Measurements from ENCODE around the gene OCEL1.

GRCh38 chr19:17246681-17247425 lies 20.8 kb downstream of the OCEL1 start:
- TF ChIP-seq POLR2A (IDR thresholded peaks at IDR 0.05) = no peak
- TF ChIP-seq, protein P1, sequence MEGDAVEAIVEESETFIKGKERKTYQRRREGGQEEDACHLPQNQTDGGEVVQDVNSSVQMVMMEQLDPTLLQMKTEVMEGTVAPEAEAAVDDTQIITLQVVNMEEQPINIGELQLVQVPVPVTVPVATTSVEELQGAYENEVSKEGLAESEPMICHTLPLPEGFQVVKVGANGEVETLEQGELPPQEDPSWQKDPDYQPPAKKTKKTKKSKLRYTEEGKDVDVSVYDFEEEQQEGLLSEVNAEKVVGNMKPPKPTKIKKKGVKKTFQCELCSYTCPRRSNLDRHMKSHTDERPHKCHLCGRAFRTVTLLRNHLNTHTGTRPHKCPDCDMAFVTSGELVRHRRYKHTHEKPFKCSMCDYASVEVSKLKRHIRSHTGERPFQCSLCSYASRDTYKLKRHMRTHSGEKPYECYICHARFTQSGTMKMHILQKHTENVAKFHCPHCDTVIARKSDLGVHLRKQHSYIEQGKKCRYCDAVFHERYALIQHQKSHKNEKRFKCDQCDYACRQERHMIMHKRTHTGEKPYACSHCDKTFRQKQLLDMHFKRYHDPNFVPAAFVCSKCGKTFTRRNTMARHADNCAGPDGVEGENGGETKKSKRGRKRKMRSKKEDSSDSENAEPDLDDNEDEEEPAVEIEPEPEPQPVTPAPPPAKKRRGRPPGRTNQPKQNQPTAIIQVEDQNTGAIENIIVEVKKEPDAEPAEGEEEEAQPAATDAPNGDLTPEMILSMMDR (IDR thresholded peaks at IDR 0.05) = no peak
- TF ChIP-seq EP300 (IDR thresholded peaks at IDR 0.05) = no peak

Data from stomach (tissue), 4 donors.